Bronchial epithelial cell (primary cell): Measurements from ENCODE around the gene STK11. TPM values are rescaled to one million over a fixed set of nuclear protein-coding genes. Genes with fewer than 3 reads are reported as not detected.

ENCODE experiments used
- DNase-seq: peaks from one replicate; pipeline ENCODE4 v3.0.0-alpha.2; 2010; ENCODE audit warnings: low read depth
- FAIRE-seq: peaks from 2 replicates; lab custom pipeline; 2011; peaks lifted over from hg19 to GRCh38; lab: Jason Lieb, UNC
- H3K27me3 ChIP-seq: 2 replicates; pipeline ENCODE4 v1.5.1; 2011; ENCODE audit warnings: low read length; ENCODE audit not compliant: control insufficient read depth, insufficient read depth
- H3K36me3 ChIP-seq: 2 replicates; pipeline ENCODE4 v1.5.1; 2011; ENCODE audit warnings: low read length; ENCODE audit not compliant: control insufficient read depth, insufficient read depth
- H3K4me3 ChIP-seq: 2 replicates; pipeline ENCODE4 v1.5.1; 2011; ENCODE audit warnings: mild to moderate bottlenecking, low read depth, low read length, control low read depth
- CTCF ChIP-seq: IDR thresholded peaks from 2 replicates; pipeline ENCODE4 v1.5.1; 2011; ENCODE audit warnings: mild to moderate bottlenecking, moderate library complexity, low read length, control low read depth, inconsistent platforms; ENCODE audit not compliant: insufficient read depth, severe bottlenecking
- total RNA-seq: library from RNA; depleted of rRNA; stranded (reverse); fragments of >200 nt; gene quantifications from 2 replicates; pipeline ENCODE4 v1.2.1, GENCODE V29; 2014

The STK11 gene
- total RNA-seq, 1 donor from 2014 or later = 117 TPM

- H3K36me3 ChIP-seq = peaks cover 30% of the 10 kb centered on the region
- no peak overlapping the region for H3K4me3 ChIP-seq
- H3K27me3 ChIP-seq = no peaks in the 10 kb centered on the region
- no peak for TF ChIP-seq CTCF
- no peak for FAIRE-seq
- DNase-seq = peak; percentile 29
Observed at GRCh38 chr19:1258707-1259205, 53.2 kb downstream of the STK11 start.

DNA sequence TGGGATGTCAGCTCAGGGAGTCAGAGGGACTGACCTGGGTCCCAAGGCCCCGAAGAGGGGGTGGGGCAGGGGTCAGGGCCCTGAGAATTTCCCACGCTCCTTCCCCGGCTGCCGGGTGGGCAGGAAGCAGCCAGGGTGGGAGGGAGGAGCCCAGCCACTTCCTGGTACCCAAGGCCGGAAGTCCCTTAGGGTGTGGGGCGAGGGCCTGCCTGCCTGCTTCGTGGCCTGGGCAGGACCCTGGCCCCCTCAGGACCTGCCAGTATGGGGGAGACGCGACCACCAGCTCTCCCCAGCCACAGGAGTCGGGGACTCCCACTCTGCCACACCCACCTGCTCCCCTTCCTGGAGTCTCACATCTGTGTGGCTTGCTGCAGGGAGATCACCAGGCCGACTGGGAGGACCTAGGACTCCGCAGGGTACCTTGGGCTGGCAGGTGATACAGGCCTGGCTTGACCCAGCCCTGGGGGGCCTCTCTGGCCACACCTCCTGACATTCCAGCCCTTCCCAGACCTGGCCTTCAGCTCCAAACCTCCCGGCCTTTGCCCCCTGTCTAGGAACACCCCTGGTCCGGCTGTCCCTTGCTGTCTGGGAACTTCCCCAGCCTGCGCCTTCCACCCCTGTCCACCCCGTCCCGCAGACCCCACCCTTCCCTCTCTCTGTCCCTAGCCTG lies 53.8 kb downstream of the STK11 start:
- TF ChIP-seq CTCF = no peak
- FAIRE-seq (no peak), DNase-seq (peak; percentile 57)
- Histone ChIP-seq H3K27me3 (no peaks in the 10 kb centered on the region), H3K4me3 (no peak overlapping the region), H3K36me3 (peaks cover 25% of the 10 kb centered on the region)

- no peak overlapping the region for H3K4me3 ChIP-seq
- FAIRE-seq = no peak
- no peak for TF ChIP-seq CTCF
Observed at GRCh38 chr19:1259876-1260748, 54.5 kb downstream of the STK11 start.

GRCh38 chr19:1260749-1261537 lies 55.4 kb downstream of the STK11 start:
- FAIRE-seq (no peak), DNase-seq (peak; percentile 86)
- Histone ChIP-seq H3K4me3 (peak overlapping the region; percentile 75), H3K27me3 (no peaks in the 10 kb centered on the region), H3K36me3 (peaks cover 9% of the 10 kb centered on the region)
- no peak for TF ChIP-seq CTCF

More at GRCh38 chr19:1259876-1260748, 54.5 kb downstream of the STK11 start:
- no peaks in the 10 kb centered on the region for H3K27me3 ChIP-seq
- peaks cover 17% of the 10 kb centered on the region for H3K36me3 ChIP-seq
- DNase-seq = peak; percentile 68

DNA sequence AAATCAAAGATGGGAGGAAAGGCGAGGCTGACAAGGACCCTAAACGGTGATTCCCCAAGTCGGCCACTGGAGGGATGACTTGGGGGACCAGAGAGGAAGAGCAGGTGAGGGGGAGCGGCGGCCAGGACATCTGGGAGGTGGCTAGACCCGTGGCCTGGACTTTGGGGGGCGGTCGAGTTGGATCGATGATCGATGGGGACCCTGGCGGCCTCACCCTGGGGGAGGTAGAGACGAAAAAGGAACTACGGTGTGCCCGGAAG lies 55.9 kb downstream of the STK11 start:
- TF ChIP-seq CTCF = peak; percentile 13

More for the DNA sequence above, 55.9 kb downstream of the STK11 start:
- Histone ChIP-seq H3K4me3 (peak overlapping the region; percentile 75), H3K36me3 (peaks cover 7% of the 10 kb centered on the region), H3K27me3 (no peaks in the 10 kb centered on the region)
- FAIRE-seq = no peak
- DNase-seq = no peak
